GM18907 (cell line): ENCODE results near the gene ZNF566.

Source experiments
- ATAC-seq: cut with Tn5 transposase; IDR thresholded peaks from one replicate; pipeline ENCODE4 v1.9.1; 2021; ENCODE audit warnings: mild to moderate bottlenecking, moderate library complexity; ENCODE audit not compliant: unreplicated experiment

ZNF566 gene

GRCh38 chr19:36449059-36449670 lies 40.2 kb downstream of the ZNF566 start:
- no peak for ATAC-seq

- ATAC-seq, result no peak
These were observed 48.0 kb downstream of the ZNF566 start for GRCh38 chr19:36441339-36441738.

GRCh38 chr19:36436531-36436930 lies 52.8 kb downstream of the ZNF566 start:
- ATAC-seq, result no peak

- ATAC-seq, result no peak
These were observed 65.4 kb downstream of the ZNF566 start for GRCh38 chr19:36423925-36424324.

GRCh38 chr19:36421749-36422481 lies 67.4 kb downstream of the ZNF566 start:
- no peak for ATAC-seq

- ATAC-seq, result no peak
These were observed 68.2 kb downstream of the ZNF566 start for GRCh38 chr19:36420961-36421748.

GRCh38 chr19:36418287-36419001 lies 70.9 kb downstream of the ZNF566 start, which contains the start of gene ZFP82:
TSS of gene ZFP82 (minus strand) at chr19:36418644. CDS start at chr19:36409789, 8,855 bp downstream.
- ATAC-seq, result peak; percentile 86

- ATAC-seq, result no peak
These were observed 71.5 kb downstream of the ZNF566 start for GRCh38 chr19:36417752-36418286.

- no peak for ATAC-seq
These were observed 79.5 kb downstream of the ZNF566 start for GRCh38 chr19:36409841-36410240.

- ATAC-seq, result no peak
These were observed 81.3 kb downstream of the ZNF566 start for GRCh38 chr19:36408101-36408500.

- no peak for ATAC-seq
These were observed 84.9 kb downstream of the ZNF566 start for GRCh38 chr19:36404498-36404897.

GRCh38 chr19:36401475-36401874 lies 87.9 kb downstream of the ZNF566 start:
- ATAC-seq, result no peak

- no peak for ATAC-seq
These were observed 90.8 kb downstream of the ZNF566 start for GRCh38 chr19:36398571-36398970.
